ENCODE measurements around the gene PLPP2.
"Not testable (repeated sequence)": the region's sequence is repeated elsewhere in the genome, so short reads cannot be mapped to it uniquely, and the experiment has no call there.

Gene PLPP2

DNA sequence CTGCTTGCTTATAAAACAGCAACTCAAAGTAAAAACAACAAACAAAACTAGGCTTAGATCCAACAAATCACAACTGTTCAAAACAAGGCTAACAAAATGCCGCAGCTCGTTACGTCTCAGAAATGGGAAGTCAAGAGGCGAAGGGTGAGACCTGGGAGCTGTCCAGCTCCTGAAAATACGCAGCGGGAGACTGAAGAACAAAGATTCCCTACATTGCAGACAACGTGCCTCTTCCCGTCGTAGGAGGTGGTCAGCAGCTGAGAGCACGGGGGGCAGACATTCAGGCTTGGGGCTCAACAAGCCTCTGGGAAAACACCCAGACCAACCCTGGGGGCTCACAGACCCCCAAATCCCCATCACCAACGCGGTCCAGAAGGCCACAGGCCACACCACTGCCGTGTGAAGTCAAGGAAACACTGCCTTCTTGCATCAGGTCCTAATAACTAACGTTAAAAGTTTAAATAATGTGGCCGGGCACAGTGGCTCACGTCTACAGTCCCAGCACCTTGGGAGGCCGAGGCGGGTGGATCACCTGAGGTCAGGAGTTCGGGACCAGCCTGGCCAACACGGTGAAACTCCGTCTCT is 13.5 kb downstream of the PLPP2 start:
- ChIA-PET POLR2A (no interaction called here), CTCF (interaction anchor here (2.4 to 6.0 kb wide), 2 partner anchors 11 to 18 kb away, joined by 7 to 49 read pairs; no protein-coding TSS in a partner anchor)
- TF ChIP-seq, protein P1, sequence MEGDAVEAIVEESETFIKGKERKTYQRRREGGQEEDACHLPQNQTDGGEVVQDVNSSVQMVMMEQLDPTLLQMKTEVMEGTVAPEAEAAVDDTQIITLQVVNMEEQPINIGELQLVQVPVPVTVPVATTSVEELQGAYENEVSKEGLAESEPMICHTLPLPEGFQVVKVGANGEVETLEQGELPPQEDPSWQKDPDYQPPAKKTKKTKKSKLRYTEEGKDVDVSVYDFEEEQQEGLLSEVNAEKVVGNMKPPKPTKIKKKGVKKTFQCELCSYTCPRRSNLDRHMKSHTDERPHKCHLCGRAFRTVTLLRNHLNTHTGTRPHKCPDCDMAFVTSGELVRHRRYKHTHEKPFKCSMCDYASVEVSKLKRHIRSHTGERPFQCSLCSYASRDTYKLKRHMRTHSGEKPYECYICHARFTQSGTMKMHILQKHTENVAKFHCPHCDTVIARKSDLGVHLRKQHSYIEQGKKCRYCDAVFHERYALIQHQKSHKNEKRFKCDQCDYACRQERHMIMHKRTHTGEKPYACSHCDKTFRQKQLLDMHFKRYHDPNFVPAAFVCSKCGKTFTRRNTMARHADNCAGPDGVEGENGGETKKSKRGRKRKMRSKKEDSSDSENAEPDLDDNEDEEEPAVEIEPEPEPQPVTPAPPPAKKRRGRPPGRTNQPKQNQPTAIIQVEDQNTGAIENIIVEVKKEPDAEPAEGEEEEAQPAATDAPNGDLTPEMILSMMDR (IDR thresholded peaks at IDR 0.05; ENCODE audit: insufficient read depth, low read length, missing control alignments) = no peak
- H3K4me3 ChIP-seq (ENCODE audit: low read depth, low read length) = no peak overlapping the region
- DNase-seq (ENCODE audit: low read depth, low spot score) = no peak

DNA sequence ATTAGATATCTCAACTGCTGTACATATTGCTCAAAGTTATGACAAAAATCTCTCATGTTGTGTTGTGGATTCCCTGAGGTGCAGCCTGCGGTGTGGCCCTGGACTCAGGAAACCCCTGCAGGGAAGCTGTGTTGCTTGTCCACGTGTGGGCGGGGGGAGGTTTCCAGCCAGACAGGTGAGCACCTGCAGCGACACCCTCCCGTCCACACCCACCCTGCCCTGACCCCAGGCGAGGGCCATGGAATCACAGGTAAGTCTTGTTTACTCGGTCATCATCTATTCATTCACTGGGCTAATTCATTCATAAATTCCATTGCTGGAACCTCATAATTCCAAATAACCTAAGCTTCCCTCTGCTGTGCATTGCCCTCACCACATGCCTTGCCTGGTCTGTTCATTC is 14.1 kb downstream of the PLPP2 start:
- H3K4me3 ChIP-seq (ENCODE audit: low read depth, low read length) = no peak overlapping the region
- no peak for DNase-seq (ENCODE audit: low read depth, low spot score)
- TF ChIP-seq, protein P1 (IDR thresholded peaks at IDR 0.05; ENCODE audit: insufficient read depth, low read length, missing control alignments) = no peak
- ChIA-PET CTCF (interaction anchor here (2.4 to 6.0 kb wide), 2 partner anchors 10 to 19 kb away, joined by 7 to 49 read pairs; no protein-coding TSS in a partner anchor), POLR2A (no interaction called here)

DNA sequence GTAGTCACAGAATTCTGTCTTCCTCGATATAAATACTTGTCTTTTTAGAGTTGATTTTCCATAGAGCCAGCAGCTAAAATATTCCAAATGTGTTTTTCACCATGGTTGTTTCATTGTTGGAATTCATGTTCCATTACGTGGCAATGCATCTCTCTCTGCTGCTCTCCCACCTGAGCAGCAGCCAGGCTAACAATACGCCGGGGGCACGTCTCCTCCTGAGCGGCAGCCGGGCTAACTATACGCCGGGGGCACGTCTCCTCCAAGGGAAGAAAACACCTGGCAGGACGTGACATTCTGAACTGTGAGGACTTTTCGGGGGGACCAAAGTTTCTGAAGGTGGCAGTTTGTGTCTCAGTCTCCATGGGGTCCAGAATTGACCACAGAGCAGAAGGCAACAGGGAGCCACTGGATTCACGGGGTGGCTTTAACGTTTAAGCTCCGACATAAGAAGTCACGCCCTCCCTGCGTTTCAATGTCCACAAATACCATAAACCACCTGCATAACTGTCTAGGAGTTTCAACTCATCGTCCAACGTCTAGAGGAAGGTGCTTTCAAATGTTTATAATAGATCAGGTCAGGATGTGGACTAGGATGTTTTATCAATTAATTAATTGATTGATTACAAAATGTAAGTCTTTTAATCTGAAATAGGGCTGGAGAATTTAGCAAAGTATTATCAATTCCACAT is 15.1 kb downstream of the PLPP2 start:
- no peak overlapping the region for H3K4me3 ChIP-seq (ENCODE audit: low read depth, low read length)
- ChIA-PET CTCF (interaction anchor here (2.4 to 6.0 kb wide), 2 partner anchors 9 to 20 kb away, joined by 7 to 49 read pairs; no protein-coding TSS in a partner anchor), POLR2A (no interaction called here)
- DNase-seq (ENCODE audit: low read depth, low spot score) = no peak
- TF ChIP-seq, protein P1 (IDR thresholded peaks at IDR 0.05; ENCODE audit: insufficient read depth, low read length, missing control alignments) = no peak

DNA sequence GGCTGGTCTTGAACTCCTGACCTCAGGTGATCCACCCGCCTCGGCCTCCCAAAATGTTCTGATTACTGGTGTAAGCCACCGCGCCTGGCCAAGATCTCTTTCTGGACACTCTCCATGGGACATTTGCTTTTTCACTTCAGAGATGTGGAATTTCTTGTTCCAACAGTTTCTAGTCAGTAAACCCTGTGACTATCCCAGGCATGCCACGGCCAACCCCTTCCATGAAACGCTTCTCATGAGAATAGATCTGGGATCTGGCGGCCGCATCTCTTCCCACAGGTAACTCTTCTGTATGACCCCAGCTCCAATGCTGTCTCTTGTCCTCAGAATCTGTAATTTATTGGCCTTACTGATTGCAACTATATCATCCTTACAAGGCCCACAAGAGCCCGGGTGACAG is 16.2 kb downstream of the PLPP2 start:
- DNase-seq (ENCODE audit: low read depth, low spot score) = no peak
- POLR2A ChIA-PET = no interaction called here
- TF ChIP-seq, protein P1 (IDR thresholded peaks at IDR 0.05; ENCODE audit: insufficient read depth, low read length, missing control alignments) = no peak
- no peak overlapping the region for H3K4me3 ChIP-seq (ENCODE audit: low read depth, low read length)
- CTCF ChIA-PET = no interaction called here

DNA sequence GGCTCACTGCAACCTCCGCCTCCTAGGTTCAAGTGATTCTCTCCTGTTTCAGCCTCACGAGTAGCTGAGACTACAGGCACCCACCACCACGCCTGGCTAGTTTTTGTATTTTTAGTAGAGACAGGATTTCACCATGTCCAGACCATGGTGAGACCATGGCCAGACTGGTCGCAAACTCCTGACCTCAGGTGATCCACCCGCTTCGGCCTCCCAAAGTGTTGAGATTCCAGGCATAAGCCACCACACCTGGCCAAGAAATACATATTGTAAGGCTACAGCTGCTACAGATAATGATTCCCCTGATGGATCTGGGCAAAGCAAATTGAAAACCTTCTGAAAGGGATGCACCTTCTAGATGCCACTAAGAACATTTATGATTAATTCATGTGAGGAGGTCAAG is 17.8 kb downstream of the PLPP2 start:
- DNase-seq (ENCODE audit: low read depth, low spot score) = no peak
- TF ChIP-seq, protein P1 (IDR thresholded peaks at IDR 0.05; ENCODE audit: insufficient read depth, low read length, missing control alignments) = no peak
- CTCF ChIA-PET = no interaction called here
- H3K4me3 ChIP-seq (ENCODE audit: low read depth, low read length) = no peak overlapping the region
- POLR2A ChIA-PET = no interaction called here

DNA sequence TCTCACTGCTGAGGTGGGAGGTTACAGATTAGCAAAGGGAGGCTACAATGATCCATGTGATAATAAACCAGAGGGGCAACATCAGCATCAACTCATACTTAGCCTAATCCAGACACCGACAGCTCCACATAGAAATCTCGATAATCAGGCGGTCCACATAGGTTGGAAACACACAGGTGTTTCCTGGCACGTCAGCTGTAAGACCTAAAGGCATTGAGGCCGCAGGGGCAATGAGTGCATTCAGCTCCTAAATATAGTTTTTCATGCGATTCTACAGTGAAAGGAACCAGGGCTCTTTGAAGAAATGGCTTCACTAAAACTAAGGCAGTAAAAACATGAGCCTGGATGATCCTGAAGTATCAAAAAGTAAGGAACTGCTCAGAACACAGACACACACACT is 19.3 kb downstream of the PLPP2 start:
- H3K4me3 ChIP-seq (ENCODE audit: low read depth, low read length) = no peak overlapping the region
- TF ChIP-seq, protein P1 (IDR thresholded peaks at IDR 0.05; ENCODE audit: insufficient read depth, low read length, missing control alignments) = no peak
- ChIA-PET POLR2A (no interaction called here), CTCF (interaction anchor here (1.2 kb wide), 1 partner anchor 14 kb away, joined by 3 read pairs; no protein-coding TSS in a partner anchor)
- DNase-seq (ENCODE audit: low read depth, low spot score) = no peak

DNA sequence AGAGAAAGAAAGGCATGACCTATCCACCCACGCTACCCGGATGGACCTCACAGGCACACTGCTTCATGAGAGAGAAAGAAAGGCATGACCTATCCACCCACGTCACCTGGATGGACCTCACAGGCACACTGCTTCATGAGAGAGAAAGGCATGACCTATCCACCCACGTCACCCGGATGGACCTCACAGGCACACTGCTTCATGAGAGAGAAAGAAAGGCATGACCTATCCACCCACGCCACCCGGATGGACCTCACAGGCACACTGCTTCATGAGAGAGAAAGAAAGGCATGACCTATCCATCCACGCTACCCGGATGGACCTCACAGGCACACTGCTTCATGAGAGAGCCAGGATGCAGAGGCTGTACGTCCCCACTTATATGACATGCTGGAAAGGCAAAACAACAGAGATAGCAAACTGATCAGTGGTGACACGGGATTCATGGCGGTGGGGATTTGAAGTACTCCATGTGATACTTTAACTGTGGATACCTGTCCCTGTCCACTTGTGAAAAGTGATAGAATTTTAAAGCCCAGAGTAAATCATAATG is 20.4 kb downstream of the PLPP2 start:
- H3K4me3 ChIP-seq (ENCODE audit: low read depth, low read length); POLR2A ChIA-PET; DNase-seq (ENCODE audit: low read depth, low spot score); CTCF ChIA-PET: not testable (repeated sequence)

All from AG04449 (cell line).